Stimulated activated CD8-positive, alpha-beta memory T cell treated with anti-CD3 and anti-CD28 coated beads, Interleukin-15, amount 100 ng/mL, for 1 hour (primary cell): Measurements from ENCODE around the gene POU1F1.
"Not testable (repeated sequence)": the region's sequence is repeated elsewhere in the genome, so short reads cannot be mapped to it uniquely, and the experiment has no call there.

Source experiments
- DNase-seq: peaks from one replicate; pipeline ENCODE4 v3.0.0-alpha.2; 2020; ENCODE audit warnings: low read depth

Gene POU1F1, protein sequence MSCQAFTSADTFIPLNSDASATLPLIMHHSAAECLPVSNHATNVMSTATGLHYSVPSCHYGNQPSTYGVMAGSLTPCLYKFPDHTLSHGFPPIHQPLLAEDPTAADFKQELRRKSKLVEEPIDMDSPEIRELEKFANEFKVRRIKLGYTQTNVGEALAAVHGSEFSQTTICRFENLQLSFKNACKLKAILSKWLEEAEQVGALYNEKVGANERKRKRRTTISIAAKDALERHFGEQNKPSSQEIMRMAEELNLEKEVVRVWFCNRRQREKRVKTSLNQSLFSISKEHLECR

DNA sequence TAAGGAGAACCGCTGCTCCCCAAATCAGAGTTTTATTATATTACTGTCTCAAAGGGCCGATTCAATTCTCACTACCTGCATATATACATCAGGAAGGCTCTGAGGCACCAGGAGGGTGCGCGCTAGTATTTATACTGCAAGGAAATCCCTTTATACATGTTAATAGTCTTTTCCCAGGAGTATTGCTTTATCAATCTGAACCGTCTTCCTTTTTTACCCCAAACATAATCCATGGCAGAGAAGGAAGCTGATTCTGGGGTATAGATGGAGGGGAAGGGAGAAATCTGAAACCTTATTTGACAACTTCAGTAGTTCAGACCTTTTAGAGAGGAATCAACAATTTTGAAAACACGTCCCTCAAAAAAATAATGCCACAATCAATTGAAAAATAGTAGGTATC is at the start of gene POU1F1:
TSS of gene POU1F1 (minus strand) at position 101 of the 400 bp plus-strand sequence. CDS start 122 bp downstream, outside the sequence.
- no peak for DNase-seq

DNA sequence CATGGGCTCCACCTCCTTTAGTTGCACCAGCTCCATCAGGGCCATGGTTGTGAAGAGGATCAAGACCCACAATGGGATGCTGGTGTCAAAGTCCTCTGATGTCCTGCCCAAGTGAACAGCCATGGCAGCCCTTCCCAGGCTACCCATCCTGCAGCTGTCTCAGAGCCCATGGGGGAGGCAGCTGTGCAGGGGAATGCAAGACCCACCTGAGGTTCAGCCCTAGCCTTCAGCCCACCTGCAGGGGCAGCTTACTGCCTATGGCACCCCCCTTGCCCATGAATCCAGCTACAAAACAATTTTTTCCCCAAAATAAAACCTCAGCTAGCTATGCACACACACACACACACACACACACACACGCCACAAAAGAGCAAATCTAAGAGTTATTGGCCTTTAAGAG is 48.2 kb upstream of the POU1F1 start:
- DNase-seq = no peak

DNA sequence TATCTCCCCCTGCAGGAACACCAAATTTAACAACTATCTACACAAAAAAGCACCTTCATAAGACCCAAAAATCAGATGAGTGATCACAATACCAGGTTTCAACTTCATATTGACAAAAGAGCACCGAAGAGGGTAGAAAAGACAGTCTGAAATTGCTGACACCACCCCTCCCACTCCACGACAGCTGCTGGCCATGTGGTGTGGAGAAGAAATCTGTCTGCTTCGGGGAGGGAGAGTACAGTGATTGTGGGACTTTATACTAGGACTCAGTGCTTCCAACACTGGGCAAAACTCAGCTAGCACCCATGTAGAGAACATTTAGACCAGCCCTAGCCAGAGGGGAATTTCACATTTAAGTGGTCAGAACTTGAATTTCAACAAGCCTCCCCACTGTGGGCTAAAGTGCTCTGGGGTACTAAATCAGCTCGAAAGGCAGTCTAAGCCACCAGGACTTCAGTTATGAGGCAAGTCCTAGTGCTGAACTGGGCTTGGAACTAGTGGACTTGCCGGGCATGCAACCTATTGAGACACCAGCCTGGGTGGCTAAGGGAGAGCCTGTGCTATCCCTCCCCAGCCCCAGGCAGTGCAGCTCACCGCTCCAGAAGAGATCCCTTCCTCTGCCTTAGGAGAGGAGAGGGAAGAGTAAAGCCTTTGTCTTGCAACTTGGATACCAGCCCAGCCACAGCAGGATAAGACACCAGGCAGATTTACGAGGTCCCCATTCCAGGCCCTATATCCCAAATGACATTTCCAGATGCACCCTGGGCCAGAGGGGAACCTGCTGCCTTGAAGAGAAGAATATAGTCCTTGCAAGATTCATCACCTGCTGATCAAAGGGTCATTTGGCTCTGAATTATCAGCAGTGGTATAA is 44.6 kb upstream of the POU1F1 start:
- DNase-seq = no peak

DNA sequence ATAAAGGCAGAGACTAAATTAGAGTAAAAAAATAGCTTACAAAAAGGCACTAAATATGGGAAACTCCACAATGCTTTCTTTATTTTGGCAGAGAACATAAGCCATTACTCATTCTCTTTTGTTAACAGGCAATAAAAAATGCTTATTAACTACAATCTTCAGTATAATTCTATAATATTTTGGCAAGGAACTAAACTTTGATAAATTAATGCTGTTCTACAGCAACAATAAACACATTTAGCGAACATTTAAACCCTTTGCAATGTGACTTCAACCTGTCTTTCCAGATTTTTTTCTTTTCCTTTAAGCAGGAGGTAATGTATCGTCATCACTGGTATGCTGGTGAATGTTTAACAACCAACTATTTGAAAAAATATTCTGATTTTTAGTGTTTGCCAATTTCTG is 42.2 kb upstream of the POU1F1 start:
- DNase-seq = no peak

DNA sequence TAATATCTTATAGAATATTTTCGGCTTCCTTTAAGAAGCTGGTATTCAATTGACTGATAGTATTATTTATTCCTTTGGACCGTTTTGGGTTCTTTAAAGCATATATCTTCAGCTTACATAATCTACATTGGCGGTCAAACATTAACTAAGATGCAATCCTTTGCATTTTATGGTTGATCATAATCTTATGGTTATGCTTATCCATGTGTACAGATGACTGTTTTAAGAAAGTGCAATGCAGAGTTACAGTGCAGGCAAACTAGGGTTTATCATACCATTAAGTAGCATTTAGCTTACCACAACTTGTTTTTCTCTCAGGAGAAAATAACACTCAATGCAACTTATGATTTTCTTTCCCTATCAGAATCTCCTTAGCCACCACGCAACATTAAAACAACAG is 41.4 kb upstream of the POU1F1 start:
- DNase-seq = no peak

DNA sequence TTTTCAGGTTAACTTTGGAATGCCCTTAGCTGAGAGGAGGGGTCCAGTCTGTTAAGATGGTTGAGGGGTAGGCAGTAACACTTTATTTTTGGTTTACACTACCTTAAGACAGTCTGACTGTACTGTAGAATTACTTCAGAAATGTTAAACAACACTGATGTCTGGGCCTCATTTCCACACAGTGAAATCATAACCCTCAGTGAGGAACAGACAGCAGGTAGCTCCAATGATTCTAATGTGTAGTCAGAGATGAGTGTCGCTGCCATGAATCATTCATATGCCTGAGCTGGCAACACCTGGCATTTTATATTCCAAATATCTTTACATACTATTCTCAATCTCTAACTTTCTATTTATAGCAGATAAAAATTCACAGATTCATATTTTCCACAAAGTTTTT is 37.3 kb upstream of the POU1F1 start:
- no peak for DNase-seq

DNA sequence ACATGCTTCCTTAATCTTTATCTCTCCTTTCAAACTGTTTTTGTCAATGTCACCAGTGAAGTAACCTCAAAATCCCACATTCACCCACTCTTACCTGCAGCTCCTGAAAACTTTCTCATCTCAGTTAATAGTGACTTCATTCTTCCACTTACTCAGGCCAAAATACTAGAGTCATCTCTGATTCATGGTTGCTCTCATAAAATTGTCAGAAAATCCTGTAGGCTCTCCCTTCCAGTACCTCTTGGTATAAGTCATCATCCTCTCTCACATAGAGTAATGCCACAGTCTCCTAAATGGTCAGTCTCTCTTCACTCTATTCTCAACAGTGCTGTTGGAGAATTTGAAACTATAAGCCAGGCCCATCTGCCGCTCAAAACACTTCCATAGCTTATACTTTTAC is 34.9 kb upstream of the POU1F1 start:
- no peak for DNase-seq

DNA sequence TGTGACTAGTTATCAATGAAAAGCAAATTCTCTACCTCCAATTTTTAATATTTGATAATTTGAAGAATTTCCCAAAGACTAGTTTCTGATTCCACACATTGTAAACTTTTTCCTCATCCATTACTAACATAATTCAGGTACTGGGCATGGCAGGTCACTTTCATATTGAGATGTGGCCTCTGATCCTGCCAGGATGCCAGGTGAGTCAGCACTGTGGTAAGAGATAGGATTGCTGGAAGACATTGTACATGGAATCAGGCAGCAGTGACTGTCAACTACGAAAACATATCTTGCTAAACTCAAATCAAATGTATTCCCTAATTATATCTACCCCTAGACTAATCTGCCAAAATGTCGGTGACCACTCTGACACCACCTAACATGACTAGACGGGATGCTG is 33.2 kb upstream of the POU1F1 start:
- no peak for DNase-seq

DNA sequence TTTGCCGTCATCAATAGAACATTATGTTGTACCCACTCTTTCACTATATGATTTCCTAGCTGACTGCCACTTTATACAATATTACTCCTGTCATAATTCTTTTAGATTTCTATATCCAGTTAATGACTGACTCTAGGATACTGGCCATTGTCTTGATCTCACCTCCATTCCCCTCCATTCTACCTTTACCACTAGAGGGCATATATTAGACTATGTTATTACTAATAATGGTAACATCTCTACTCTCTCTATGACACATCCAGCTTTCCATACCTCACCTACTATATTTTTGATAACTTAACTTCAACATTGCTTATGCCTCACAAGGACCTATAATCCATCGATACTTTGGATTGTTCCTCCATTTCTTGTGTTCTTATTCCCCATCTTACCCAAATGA is 31.4 kb upstream of the POU1F1 start:
- DNase-seq = no peak

DNA sequence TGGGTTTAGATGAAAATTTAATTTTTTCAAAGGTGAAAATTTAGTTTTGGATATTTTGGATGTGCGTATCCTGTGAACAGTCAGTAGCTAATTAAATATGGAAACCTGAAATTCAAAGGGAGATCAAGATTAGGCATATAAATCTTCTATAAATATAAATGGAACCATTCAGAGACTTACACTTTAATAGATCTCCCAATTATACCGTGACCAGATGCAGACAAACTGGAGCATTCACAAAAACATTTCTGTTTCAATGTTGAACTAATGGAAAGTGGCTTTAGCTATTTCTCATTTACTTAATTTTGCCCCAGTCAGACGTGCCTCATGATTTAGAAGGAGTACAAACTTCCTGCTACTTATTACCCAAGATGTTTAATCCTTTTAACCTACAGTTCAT is 29.1 kb upstream of the POU1F1 start:
- DNase-seq = no peak

DNA sequence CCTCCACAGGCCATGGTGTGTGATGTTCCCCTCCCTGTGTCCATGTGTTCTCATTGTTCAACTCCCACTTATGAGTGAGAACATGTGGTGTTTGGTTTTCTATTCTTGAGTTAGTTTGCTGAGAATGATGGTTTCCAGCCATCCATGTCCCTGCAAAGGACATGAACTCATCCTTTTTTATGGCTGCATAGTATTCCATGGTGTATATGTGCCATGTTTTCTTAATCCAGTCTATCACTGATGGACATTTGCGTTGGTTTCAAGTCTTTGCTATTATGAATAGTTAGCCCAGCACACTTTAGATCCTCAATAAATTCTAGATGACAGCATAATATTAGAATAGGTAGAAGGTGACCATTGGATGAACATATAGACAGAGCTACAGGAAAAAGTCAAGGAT is 28.6 kb upstream of the POU1F1 start:
- not testable (repeated sequence) for DNase-seq

DNA sequence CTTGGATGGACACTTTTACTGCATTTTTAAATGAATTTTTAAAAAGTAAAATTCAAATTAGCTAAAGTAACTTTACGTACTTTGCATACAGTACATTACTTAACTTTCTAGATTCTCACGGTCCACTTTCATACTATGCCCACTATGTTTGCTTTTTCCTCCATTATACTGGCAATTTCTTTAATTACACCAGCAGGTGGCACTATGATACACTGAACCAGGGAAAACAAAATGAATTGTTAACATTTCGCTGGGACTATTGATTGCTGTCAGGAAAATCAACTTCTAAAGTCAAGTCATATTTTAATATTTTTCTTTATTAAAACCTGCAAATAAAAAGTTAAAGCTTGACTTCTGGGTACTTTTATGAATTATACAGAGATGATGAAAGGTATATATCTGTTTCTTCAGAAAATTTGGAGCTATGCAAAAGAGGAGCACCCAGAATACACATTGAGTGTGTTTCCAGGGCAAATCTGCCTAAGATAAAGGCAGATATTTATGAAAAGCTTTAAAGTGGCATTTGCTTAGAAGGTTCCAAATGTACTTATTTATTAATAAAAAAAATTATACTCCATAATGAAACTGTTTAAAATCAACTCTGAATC is 21.8 kb upstream of the POU1F1 start:
- DNase-seq = no peak

DNA sequence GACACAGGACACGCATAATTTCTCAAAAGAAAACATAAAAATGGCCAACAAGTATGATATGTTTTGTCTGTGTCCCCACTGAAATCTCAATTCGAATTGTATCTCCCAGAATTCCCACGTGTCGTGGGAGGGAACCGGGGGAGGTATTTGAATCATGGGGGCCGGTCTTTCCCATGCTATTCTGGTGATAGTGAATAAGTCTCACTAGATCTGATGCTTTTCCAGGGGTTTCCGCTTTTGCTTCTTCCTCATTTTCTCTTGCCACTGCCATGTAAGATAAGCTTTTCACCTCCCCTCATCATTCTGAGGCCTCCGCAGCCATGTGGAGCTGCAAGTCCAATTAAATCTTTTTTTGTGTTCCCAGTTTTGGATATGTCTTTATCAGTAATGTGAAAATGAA is 12.1 kb upstream of the POU1F1 start:
- DNase-seq = no peak

DNA sequence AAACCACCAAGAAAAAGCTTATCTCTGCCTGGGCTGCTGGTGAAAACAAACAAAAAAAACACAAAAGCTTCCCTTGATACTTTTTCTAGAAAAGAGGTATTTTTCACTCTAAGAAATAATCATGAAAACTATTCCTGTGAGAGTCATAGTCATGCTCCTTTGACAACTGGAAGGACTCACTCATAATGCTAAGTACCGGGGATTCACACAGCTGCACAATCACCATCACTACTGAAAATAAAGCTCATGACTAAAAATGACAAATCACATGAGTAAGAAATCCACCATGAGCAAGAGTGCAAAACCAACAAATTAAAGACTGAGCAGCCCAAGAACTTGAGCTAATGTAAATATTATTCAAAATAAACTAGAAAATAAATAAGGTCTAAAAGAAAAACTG is 10.6 kb upstream of the POU1F1 start:
- DNase-seq = no peak

DNA sequence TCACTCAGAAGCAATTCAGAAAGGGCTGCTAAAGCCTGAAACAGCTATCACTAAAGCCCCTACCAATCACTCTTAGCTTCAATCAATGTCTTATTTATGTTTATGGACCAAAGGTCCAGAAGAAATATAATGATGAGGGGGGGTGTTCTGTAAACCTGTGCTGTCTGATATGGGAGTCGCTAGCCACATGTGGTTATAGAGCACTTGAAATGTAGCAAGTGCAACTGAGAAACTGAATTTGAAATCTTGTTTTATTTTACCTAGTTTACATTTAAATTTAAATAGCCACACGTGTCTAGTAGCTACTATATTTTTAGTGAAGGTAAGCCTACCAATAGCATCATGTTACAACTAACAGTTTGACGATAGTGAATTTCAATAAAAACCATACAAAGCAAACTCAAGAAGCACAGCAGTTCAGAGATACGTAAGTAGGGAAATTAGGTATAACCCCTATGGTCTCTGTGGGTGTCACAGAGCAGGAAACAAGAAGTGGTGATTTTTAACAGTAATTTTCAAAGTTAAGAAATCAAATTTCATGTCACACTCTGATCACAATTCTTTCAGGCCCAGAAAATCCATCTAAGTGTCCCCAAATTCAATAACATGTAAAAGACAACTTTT is 3.6 kb downstream of the POU1F1 start:
- no peak for DNase-seq

DNA sequence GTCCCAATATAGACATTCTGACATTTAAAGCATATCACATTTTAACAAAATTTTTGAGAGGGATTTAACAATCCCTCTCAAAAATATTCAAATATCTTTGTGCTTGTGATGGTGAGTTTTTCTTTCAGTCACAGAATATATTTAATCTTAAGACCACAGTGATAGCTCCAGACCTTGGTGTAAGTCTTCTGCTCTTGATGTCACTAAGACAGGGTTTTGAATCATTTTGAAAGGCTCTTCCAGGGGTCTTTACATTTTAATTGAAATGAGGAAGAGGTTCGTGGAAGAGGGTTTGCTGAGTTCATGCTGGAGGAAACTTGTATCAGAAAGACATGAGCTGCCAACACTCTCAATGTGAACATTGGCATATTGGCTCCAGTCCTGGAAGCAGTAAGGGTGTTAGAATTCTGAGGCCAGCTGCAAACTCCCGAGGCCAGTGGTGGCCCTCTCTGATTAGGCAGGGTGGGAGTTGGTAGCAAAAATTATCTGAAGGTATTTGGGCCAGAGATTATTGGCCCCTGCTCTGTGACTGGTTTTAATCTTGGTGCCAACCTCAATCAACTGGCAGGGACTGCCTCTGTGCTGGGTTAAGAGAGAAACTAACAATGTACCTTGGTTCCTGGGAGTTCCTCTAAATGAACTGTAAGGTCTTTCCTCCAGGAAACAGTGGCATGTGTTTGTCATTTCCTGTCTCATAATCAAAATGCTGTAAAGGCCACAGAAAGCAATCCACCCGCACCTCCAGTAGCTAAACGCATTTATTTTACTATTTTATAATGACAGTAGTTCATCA is 5.3 kb downstream of the POU1F1 start:
- DNase-seq = no peak

DNA sequence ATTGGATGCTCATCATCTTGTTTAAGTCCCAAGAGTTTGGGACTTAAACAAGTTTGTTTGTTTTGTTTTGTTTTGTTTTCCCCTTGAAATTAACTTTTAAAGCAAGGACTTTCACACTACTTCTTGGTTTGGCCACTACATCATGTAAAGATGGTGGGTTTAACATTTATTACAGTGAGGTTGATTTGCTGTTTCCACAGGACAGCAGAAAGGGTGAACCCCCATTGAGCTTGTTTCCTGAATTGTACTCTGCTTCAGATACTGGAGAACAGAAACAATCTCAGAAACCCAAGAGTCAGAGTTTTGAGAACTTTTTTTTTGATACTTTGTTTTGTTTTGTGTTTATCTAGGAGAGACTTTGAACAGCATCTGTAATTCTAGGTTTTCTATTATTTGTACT is 6.7 kb downstream of the POU1F1 start:
- no peak for DNase-seq

DNA sequence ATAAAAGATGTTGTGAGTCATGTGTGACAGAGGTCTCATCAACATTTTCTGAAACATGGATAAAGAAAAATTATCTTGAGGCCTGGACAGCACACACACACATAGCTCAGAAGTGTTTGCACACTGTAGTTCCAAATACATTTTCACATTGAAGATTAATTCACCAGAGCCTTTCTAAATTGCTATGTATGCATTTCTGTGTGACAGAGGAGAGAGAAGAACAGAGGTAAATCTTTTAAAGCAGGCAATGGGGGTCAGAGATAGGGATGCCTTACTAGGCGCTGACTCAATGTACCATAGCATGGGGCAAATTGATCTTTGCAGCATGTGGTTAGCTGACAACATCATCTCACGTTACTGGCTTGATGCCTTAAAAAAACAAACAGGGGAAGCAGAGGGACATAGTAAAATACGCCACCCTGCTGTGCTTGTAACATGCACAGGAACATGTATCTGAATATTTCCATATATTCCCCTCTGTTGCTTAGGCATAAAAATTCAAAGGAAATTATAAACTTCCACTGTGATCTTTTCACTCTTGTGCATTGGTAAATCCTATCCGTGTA is 7.7 kb downstream of the POU1F1 start:
- DNase-seq = no peak

DNA sequence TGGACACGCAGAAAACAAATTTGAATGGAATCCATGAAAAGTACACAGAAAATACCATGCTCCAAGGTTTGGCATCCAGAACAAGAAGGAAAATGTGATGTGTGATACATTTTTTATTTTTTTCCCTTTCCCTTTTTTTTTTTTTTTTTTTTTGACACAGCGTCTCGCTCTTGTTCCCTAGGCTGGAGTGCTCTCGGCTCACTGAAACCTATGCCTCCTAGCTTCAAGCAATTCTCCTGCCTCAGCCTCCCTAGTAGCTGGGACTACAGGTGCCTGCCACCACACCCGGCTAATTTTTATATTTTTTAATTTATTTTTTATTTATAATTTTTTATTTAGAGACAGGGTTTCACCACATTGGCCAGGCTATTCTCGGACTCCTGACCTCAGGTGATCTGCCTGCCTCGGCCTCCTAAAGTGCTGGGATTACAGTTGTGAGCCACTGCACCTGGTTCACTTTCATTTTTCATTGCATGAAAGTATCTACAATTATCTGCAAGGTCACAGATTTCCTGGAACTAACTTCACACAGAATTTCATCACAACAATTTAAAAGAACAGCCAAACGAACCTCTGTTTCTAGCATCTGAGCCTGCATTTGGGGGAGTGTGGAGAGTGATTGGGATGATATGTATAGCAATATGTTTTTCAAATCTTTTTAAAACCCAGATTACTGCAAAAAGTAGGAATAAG is 8.3 kb downstream of the POU1F1 start:
- DNase-seq = no peak

DNA sequence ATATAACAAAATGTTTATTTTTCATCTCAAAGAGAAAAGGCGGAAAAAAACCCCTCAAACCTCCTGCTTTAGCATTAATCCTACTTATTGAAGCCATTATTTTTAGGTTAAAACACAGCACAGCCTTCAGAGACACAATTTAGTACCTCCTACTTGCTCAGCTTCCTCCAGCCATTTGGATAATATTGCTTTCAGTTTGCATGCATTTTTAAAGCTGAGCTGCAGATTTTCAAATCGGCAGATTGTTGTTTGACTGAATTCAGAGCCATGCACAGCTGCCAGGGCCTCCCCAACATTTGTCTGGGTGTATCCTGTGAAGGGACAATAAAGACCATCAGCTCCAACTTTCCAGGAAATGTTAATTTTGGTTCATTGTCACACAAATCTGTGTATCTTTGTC is 14.5 kb downstream of the POU1F1 start:
- no peak for DNase-seq

DNA sequence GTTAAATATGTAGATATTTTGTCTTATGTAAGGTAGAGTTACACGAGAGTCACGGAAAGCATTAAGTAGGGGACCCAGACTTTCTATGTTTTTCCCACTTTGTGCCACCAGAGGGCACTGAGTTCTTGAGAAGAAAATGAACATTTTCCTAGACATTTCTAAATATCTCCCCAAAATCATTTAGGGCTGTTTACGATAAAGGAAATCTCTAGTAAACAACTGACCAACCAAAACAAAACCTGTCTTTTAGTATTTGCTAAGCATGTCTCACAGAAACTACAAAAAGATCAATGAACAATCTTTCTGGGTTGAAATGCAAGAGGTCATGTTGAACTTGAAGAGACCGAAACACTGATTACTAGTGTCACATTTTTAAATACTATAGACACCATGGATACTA is 16.1 kb downstream of the POU1F1 start:
- DNase-seq = peak; percentile 6
